ENCODE data around the gene CRTAC1. TPM values are rescaled to one million over a fixed set of nuclear protein-coding genes. Genes with fewer than 3 reads are reported as not detected.

The CRTAC1 gene
- total RNA-seq, 1 experiment from 2014 or later = 0.46 TPM

DNA sequence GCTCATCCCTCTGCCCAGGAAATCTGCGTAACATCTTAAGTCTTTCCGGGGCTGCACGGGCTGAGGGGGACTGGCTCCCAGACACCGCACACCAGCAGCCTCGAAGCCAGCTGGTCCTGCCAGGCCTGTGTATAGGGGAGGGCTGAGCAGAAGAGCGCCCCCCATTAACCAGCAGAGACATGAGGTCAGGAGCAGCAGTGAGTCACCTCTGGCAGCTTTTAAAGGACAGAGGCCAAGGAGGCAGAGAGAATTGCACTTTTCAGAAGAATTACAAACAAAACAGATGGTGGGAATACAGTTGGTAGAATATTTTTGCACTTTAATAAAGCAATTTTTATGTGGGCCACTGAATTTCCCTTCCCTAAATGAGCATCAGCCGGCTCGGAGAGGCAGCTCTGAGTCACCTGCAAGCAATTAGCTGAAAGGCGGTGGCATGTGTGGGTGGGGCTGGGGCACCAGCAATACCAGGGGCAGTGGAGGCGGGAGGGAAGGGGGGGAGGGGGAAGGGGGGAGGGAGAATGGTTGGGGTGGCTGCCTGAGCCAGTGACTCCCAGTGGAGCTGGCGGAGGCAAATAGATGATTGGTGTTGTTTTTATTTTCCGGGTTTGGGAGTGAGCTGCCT lies 141.7 kb downstream of the CRTAC1 start:
- H3K27ac Mint-ChIP-seq = no peak overlapping the region; a peak in 1 of 7 replicates
- Histone ChIP-seq H3T11ph (ENCODE audit: low read length) (no peak overlapping the region), H4K20me1 (ENCODE audit: control insufficient read depth, insufficient read depth, insufficient read length) (no peaks in the 10 kb centered on the region), H3K79me1 (ENCODE audit: insufficient read depth, low read depth, low read length, poor library complexity, severe bottlenecking) (no peaks in the 10 kb centered on the region), H4K5ac (ENCODE audit: insufficient read length, low read depth, low read length) (no peak overlapping the region), H3K4me2 (ENCODE audit: insufficient read depth, insufficient read length, low read length) (no peak overlapping the region), H2BK120ac (ENCODE audit: low read depth, low read length, poor library complexity, severe bottlenecking) (no peak overlapping the region), H3K23ac (ENCODE audit: insufficient read length, low read depth, low read length) (no peak overlapping the region), H3K27me3 (ENCODE audit: insufficient read depth, low read length) (no peaks in the 10 kb centered on the region), H3K9ac (ENCODE audit: extremely low read depth, insufficient read length, low read length) (no peak overlapping the region), H4K91ac (ENCODE audit: insufficient read length, low read depth, low read length) (no peak overlapping the region), H2BK12ac (ENCODE audit: insufficient read length, low read depth, low read length) (no peak overlapping the region), H3K23me2 (ENCODE audit: insufficient read length, low read depth, low read length, poor library complexity, severe bottlenecking) (no peaks in the 10 kb centered on the region), H2BK15ac (ENCODE audit: low read depth, low read length) (no peak overlapping the region), H3K18ac (ENCODE audit: insufficient read length, low read depth, low read length) (peak overlapping the region; percentile 4), H3K79me2 (ENCODE audit: insufficient read depth, low read length) (no peaks in the 10 kb centered on the region), H2AK5ac (ENCODE audit: insufficient read length, low read length) (no peak overlapping the region), H3K56ac (ENCODE audit: insufficient read length, low read depth, low read length) (no peak overlapping the region), H3K4me1 (ENCODE audit: insufficient read depth, low read length) (peaks cover 2% of the 10 kb centered on the region; the same call in 1 of the 2 replicates), H3K27ac (ENCODE audit: insufficient read length, low read depth, low read length) (no peak overlapping the region), H2BK20ac (ENCODE audit: low read depth, low read length, poor library complexity, severe bottlenecking) (no peak overlapping the region), H3K9me3 (ENCODE audit: control insufficient read depth, low read depth, low read length) (no peaks in the 10 kb centered on the region), H2BK5ac (ENCODE audit: insufficient read length, low read length) (no peak overlapping the region), H3K4ac (ENCODE audit: low read depth, low read length) (no peak overlapping the region), H2AFZ (ENCODE audit: low read length) (no peak overlapping the region), H3K14ac (ENCODE audit: insufficient read depth, low read length) (no peak overlapping the region), H4K8ac (replicated peaks; ENCODE audit: insufficient read length, low read depth, low read length) (no peak overlapping the region)
- DNase-seq = peak; percentile 90
- no CpG with 5 or more reads among the region's 12 CpGs for WGBS (ENCODE audit: extremely low coverage, insufficient read length, low lambda C conversion rate)
- H3K9me3 Mint-ChIP-seq = no peaks in the 10 kb centered on the region
- no peak overlapping the region for H3K4me3 Mint-ChIP-seq
- TF ChIP-seq, protein P1, sequence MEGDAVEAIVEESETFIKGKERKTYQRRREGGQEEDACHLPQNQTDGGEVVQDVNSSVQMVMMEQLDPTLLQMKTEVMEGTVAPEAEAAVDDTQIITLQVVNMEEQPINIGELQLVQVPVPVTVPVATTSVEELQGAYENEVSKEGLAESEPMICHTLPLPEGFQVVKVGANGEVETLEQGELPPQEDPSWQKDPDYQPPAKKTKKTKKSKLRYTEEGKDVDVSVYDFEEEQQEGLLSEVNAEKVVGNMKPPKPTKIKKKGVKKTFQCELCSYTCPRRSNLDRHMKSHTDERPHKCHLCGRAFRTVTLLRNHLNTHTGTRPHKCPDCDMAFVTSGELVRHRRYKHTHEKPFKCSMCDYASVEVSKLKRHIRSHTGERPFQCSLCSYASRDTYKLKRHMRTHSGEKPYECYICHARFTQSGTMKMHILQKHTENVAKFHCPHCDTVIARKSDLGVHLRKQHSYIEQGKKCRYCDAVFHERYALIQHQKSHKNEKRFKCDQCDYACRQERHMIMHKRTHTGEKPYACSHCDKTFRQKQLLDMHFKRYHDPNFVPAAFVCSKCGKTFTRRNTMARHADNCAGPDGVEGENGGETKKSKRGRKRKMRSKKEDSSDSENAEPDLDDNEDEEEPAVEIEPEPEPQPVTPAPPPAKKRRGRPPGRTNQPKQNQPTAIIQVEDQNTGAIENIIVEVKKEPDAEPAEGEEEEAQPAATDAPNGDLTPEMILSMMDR (conservative IDR thresholded peaks at IDR 0.05) = peak; percentile 25; the same call in 2 of the 3 replicates
- no peaks in the 10 kb centered on the region for H3K36me3 Mint-ChIP-seq (ENCODE audit: insufficient read depth in 1 of 3, low read depth in 3 of 3)
- peaks cover 2% of the 10 kb centered on the region; the same call in 1 of the 2 replicates for H3K27me3 Mint-ChIP-seq (ENCODE audit: low read depth)
- H3K4me1 Mint-ChIP-seq = peaks cover 27 to 41% of the 10 kb centered on the region in 2 experiments

All from H9 (cell line).